ENCODE results near the gene ZNF354B. TPM values are rescaled to one million over a fixed set of nuclear protein-coding genes. Genes with fewer than 3 reads are reported as not detected.
"Not testable (repeated sequence)": the region's sequence is repeated elsewhere in the genome, so short reads cannot be mapped to it uniquely, and the experiment has no call there.

ZNF354B gene
- total RNA-seq, 2 donors from 2014 or later, result 12.9 to 13.0 TPM

DNA sequence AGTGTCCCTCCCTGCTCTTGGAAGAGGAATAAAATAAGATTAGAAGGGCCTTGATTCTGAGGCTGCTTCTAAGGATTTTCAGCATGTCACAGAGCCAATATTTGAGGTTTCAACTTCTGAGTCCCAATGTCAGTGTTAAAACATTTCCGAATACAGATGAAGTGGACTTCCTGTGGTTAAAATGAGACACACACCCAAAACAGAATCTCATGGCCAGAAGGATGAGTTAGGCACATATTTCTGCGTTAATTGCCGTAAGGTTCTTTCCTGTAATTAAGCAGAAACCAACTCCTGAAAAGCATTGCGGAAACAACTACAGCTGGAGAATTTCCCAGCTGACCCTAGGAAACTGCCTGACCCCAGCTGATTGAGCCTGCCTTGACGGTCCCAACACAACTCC, 10.4 kb upstream of the ZNF354B start:
- no peaks in the 10 kb centered on the region for H3K36me3 Mint-ChIP-seq (ENCODE audit: insufficient read depth in 2 of 2)
- no peak overlapping the region for H3K27ac Mint-ChIP-seq
- peaks cover 8% of the 10 kb centered on the region for H3K27me3 Mint-ChIP-seq (ENCODE audit: low read depth)
- no peaks in the 10 kb centered on the region for H3K9me3 Mint-ChIP-seq
- DNase-seq (no peak), ATAC-seq (replicated peaks in 1 of 2) (no peak)
- no peak overlapping the region for H3K4me3 Mint-ChIP-seq
- H3K4me1 Mint-ChIP-seq (ENCODE audit: low read depth), result no peaks in the 10 kb centered on the region

DNA sequence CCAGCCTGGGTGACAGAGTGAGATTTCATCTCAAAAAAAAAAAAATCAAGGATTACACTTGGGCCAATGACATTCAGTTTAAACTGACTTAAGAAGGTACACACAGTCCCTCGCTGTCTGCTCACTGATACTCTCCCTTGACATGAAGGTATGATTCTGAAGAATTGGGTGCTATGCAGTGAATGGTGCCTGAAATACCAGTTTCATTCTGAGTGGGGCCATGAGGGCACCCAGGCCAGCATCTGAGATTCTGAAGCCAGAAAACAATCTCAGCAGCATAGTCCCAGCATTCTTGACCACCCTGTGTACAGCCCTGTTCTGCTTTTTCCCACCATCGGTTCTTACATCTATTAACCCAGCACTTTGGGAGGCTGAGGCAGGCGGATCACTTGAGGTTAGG, 7.8 kb upstream of the ZNF354B start:
- Mint-ChIP-seq H3K27me3 (ENCODE audit: low read depth) (peaks cover 18% of the 10 kb centered on the region), H3K4me1 (ENCODE audit: low read depth) (no peaks in the 10 kb centered on the region), H3K27ac (no peak overlapping the region), H3K9me3 (no peaks in the 10 kb centered on the region), H3K36me3 (ENCODE audit: insufficient read depth in 2 of 2) (no peaks in the 10 kb centered on the region), H3K4me3 (no peak overlapping the region)
- no peak for ATAC-seq (replicated peaks in 1 of 2)
- DNase-seq, result no peak

- H3K4me3 Mint-ChIP-seq, result no peak overlapping the region
- peaks cover 5% of the 10 kb centered on the region for H3K4me1 Mint-ChIP-seq (ENCODE audit: low read depth)
- no peaks in the 10 kb centered on the region for H3K9me3 Mint-ChIP-seq
- DNase-seq (no peak), ATAC-seq (replicated peaks in 1 of 2) (no peak)
- H3K27ac Mint-ChIP-seq, result no peak overlapping the region
- H3K36me3 Mint-ChIP-seq (ENCODE audit: insufficient read depth in 2 of 2), result peaks cover 3% of the 10 kb centered on the region in 2 donors
- peaks cover 11% of the 10 kb centered on the region for H3K27me3 Mint-ChIP-seq (ENCODE audit: low read depth)
Measured at GRCh38 chr5:178854284-178854683, 5.5 kb upstream of the ZNF354B start.

GRCh38 chr5:178860615-178861014, 862 bp downstream of the ZNF354B start:
- not testable (repeated sequence) for ATAC-seq (replicated peaks in 1 of 2); DNase-seq; H3K4me3 Mint-ChIP-seq; H3K27me3 Mint-ChIP-seq (ENCODE audit: low read depth); H3K9me3 Mint-ChIP-seq; H3K27ac Mint-ChIP-seq
- H3K4me1 Mint-ChIP-seq (ENCODE audit: low read depth), result peaks cover 29% of the 10 kb centered on the region
- peaks cover 11 to 23% of the 10 kb centered on the region in 2 donors for H3K36me3 Mint-ChIP-seq (ENCODE audit: insufficient read depth in 2 of 2)

- peak overlapping the region; percentile 63 to 78 for H3K4me3 Mint-ChIP-seq
- ATAC-seq (replicated peaks in 1 of 2), result no peak
- peaks cover 29% of the 10 kb centered on the region for H3K4me1 Mint-ChIP-seq (ENCODE audit: low read depth)
- no peaks in the 10 kb centered on the region for H3K9me3 Mint-ChIP-seq
- H3K27ac Mint-ChIP-seq, result no peak overlapping the region
- peaks cover 17 to 33% of the 10 kb centered on the region in 2 donors for H3K36me3 Mint-ChIP-seq (ENCODE audit: insufficient read depth in 2 of 2)
- no peaks in the 10 kb centered on the region for H3K27me3 Mint-ChIP-seq (ENCODE audit: low read depth)
- DNase-seq, result no peak
Measured at GRCh38 chr5:178861627-178862026, 1.9 kb downstream of the ZNF354B start.

DNA sequence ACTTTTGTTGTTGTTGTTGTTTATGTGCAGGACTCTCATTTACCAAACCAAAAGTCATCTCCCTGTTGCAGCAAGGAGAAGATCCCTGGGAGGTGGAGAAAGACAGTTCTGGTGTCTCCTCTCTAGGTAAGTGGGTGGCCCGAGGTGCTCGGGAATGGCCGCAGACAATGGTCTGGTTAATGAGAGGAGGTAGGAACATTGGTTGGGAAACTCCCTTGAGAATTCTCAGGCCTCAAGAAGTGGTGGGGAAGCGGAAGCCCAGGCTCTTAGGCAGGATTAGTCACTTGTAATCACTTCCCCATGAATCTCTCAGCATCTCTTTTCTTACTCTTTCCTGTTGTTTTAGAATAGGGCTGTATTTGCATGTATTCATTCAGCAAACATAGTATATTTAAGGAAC, 7.2 kb downstream of the ZNF354B start:
- Mint-ChIP-seq H3K27me3 (ENCODE audit: low read depth) (no peaks in the 10 kb centered on the region), H3K4me1 (ENCODE audit: low read depth) (peaks cover 10% of the 10 kb centered on the region), H3K36me3 (ENCODE audit: insufficient read depth in 2 of 2) (peaks cover 46 to 66% of the 10 kb centered on the region in 2 donors), H3K9me3 (peaks cover 11 to 12% of the 10 kb centered on the region in 2 donors), H3K27ac (no peak overlapping the region), H3K4me3 (no peak overlapping the region)
- DNase-seq, result no peak
- ATAC-seq (replicated peaks in 1 of 2), result no peak

- Mint-ChIP-seq H3K9me3 (peaks cover 21 to 28% of the 10 kb centered on the region in 2 donors), H3K27me3 (ENCODE audit: low read depth) (no peaks in the 10 kb centered on the region), H3K27ac (no peak overlapping the region), H3K36me3 (ENCODE audit: insufficient read depth in 2 of 2) (peaks cover 63 to 86% of the 10 kb centered on the region in 2 donors), H3K4me3 (no peak overlapping the region), H3K4me1 (ENCODE audit: low read depth) (no peaks in the 10 kb centered on the region)
- no peak for ATAC-seq (replicated peaks in 1 of 2)
- DNase-seq, result no peak
Measured at GRCh38 chr5:178869577-178869976, 9.8 kb downstream of the ZNF354B start.

GRCh38 chr5:178870411-178870810, 10.7 kb downstream of the ZNF354B start:
- DNase-seq, result no peak
- Mint-ChIP-seq H3K4me1 (ENCODE audit: low read depth) (no peaks in the 10 kb centered on the region), H3K27me3 (ENCODE audit: low read depth) (no peaks in the 10 kb centered on the region), H3K27ac (no peak overlapping the region), H3K9me3 (peaks cover 26 to 33% of the 10 kb centered on the region in 2 donors), H3K4me3 (no peak overlapping the region), H3K36me3 (ENCODE audit: insufficient read depth in 2 of 2) (peaks cover 71 to 89% of the 10 kb centered on the region in 2 donors)
- no peak for ATAC-seq (replicated peaks in 1 of 2)

GRCh38 chr5:178872302-178872701, 12.5 kb downstream of the ZNF354B start:
- Mint-ChIP-seq H3K4me3 (no peak overlapping the region), H3K4me1 (ENCODE audit: low read depth) (no peaks in the 10 kb centered on the region), H3K9me3 (peaks cover 30 to 44% of the 10 kb centered on the region in 2 donors), H3K27ac (no peak overlapping the region), H3K36me3 (ENCODE audit: insufficient read depth in 2 of 2) (peaks cover 74 to 89% of the 10 kb centered on the region in 2 donors), H3K27me3 (ENCODE audit: low read depth) (no peaks in the 10 kb centered on the region)
- no peak for DNase-seq
- no peak for ATAC-seq (replicated peaks in 1 of 2)

GRCh38 chr5:178883115-178883694, 23.5 kb downstream of the ZNF354B start:
- H3K4me3 Mint-ChIP-seq, result not testable (repeated sequence)
- H3K36me3 Mint-ChIP-seq (ENCODE audit: insufficient read depth in 2 of 2), result peaks cover 45 to 81% of the 10 kb centered on the region in 2 donors
- H3K9me3 Mint-ChIP-seq, result peaks cover 28 to 31% of the 10 kb centered on the region in 2 donors

GRCh38 chr5:178883815-178884430, 24.2 kb downstream of the ZNF354B start:
- no peak for DNase-seq
- Mint-ChIP-seq H3K36me3 (ENCODE audit: insufficient read depth in 2 of 2) (peaks cover 44 to 81% of the 10 kb centered on the region in 2 donors), H3K4me1 (ENCODE audit: low read depth) (no peaks in the 10 kb centered on the region), H3K4me3 (no peak overlapping the region), H3K27ac (no peak overlapping the region), H3K9me3 (peaks cover 28 to 31% of the 10 kb centered on the region in 2 donors), H3K27me3 (ENCODE audit: low read depth) (no peaks in the 10 kb centered on the region)
- ATAC-seq (replicated peaks in 1 of 2), result no peak

More at GRCh38 chr5:178883115-178883694, 23.5 kb downstream of the ZNF354B start:
- not testable (repeated sequence) for ATAC-seq (replicated peaks in 1 of 2); DNase-seq; H3K27ac Mint-ChIP-seq; H3K27me3 Mint-ChIP-seq (ENCODE audit: low read depth); H3K4me1 Mint-ChIP-seq (ENCODE audit: low read depth)

GRCh38 chr5:178895615-178896571, 36.1 kb downstream of the ZNF354B start, which contains the start of gene ZFP2:
TSS of gene ZFP2 (plus strand) at chr5:178895913. CDS start at chr5:178931314, 35,401 bp downstream.
- no peaks in the 10 kb centered on the region for H3K27me3 Mint-ChIP-seq (ENCODE audit: low read depth)
- peak within 1 kb of the TSS; percentile 54 for H3K27ac Mint-ChIP-seq
- H3K4me3 Mint-ChIP-seq, result peak within 1 kb of the TSS; percentile 85 to 86
- H3K4me1 Mint-ChIP-seq (ENCODE audit: low read depth), result peaks cover 3% of the 10 kb centered on the region
- peak; percentile 51 to 54 for DNase-seq
- H3K36me3 Mint-ChIP-seq (ENCODE audit: insufficient read depth in 2 of 2), result peaks cover 4 to 16% of the 10 kb centered on the region in 2 donors
- peak; percentile 90 to 92 for ATAC-seq (replicated peaks in 1 of 2)
- peaks cover 4 to 15% of the 10 kb centered on the region in 2 donors for H3K9me3 Mint-ChIP-seq

GRCh38 chr5:178899289-178899688, 39.5 kb downstream of the ZNF354B start:
- H3K4me3 Mint-ChIP-seq, result no peak overlapping the region
- H3K9me3 Mint-ChIP-seq, result peaks cover 8 to 22% of the 10 kb centered on the region in 2 donors
- ATAC-seq (replicated peaks in 1 of 2) (no peak), DNase-seq (no peak)
- H3K27me3 Mint-ChIP-seq (ENCODE audit: low read depth), result no peaks in the 10 kb centered on the region
- peaks cover 7 to 22% of the 10 kb centered on the region in 2 donors for H3K36me3 Mint-ChIP-seq (ENCODE audit: insufficient read depth in 2 of 2)
- H3K4me1 Mint-ChIP-seq (ENCODE audit: low read depth), result peaks cover 3% of the 10 kb centered on the region
- H3K27ac Mint-ChIP-seq, result no peak overlapping the region
